Sciatic nerve (tissue), 2 donors: ENCODE data around the gene ANXA2. TPM values are rescaled to one million over a fixed set of nuclear protein-coding genes. Genes with fewer than 3 reads are reported as not detected.

Source experiments
- ATAC-seq: fragments of 200-7000 bp; cut with Tn5 transposase; one replicate; pipeline ENCODE4 v1.9.1; 2020; ENCODE audit warnings: mild to moderate bottlenecking, moderate library complexity
- DNase-seq: peaks from one replicate; pipeline ENCODE4 v3.0.0-alpha.2; 2020; ENCODE audit warnings: low spot score
- intact Hi-C: fragments of 100-400 bp; cut with DNase I; formaldehyde crosslinking; loops from one replicate; pipeline ENCODE4 v1.14.2; 2022
- total RNA-seq: library from RNA; stranded (reverse); fragmentation: NEBNext Ultra II Directional; extraction: Animal tissue kit (Norgen Biotek cat#: 25700); gene quantifications from one replicate; pipeline ENCODE4 v1.2.1, GENCODE V29; 2021
- donor health status: DM: no; HTN: no; CAD: no.
- donor health status: DM: no; HTN: no; CAD: no.

Gene ANXA2
- total RNA-seq, 1 donor from 2014 or later = 904 TPM

DNA sequence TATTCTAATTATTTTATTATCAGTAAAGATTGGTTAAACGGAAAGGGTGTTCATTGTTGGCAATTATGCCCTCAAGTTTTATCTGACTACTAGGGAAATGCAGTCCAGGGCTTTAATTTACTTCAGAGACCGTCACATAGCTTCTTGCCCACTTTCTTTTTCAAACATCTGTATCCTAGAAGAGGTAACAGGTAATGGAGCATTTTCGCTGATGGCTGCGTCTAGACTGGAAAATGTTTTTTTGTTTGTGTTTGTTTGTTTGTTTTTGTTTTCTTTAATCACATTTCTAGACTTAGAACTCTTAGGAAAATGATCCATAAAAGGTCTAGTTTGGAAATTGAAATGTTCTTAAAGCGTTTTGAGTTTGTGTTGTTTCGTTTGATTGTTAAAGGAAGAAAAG is 71.4 kb downstream of the ANXA2 start:
- intact Hi-C loops = no loop called here
- no peak for ATAC-seq
- no peak for DNase-seq

DNA sequence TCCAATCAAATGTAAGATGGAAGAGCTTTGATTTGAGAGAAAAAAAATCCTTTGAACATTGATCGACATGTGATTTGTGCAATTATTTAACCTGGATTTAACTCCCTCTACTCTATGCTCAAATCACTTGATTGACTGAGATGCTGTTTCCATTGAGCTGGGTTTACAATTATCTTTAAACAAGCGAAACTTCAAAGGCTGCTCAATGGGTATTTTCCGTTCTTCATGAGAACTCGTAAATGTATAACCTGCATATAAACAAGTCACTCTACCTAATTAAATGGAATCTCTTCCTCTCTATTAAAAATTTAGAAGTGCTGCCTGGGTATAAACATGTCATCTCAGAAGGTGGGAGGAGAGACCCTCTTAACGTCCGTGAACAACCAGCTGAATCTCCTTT is 71.9 kb downstream of the ANXA2 start:
- ATAC-seq = no peak
- no peak for DNase-seq
- intact Hi-C loops = no loop called here

DNA sequence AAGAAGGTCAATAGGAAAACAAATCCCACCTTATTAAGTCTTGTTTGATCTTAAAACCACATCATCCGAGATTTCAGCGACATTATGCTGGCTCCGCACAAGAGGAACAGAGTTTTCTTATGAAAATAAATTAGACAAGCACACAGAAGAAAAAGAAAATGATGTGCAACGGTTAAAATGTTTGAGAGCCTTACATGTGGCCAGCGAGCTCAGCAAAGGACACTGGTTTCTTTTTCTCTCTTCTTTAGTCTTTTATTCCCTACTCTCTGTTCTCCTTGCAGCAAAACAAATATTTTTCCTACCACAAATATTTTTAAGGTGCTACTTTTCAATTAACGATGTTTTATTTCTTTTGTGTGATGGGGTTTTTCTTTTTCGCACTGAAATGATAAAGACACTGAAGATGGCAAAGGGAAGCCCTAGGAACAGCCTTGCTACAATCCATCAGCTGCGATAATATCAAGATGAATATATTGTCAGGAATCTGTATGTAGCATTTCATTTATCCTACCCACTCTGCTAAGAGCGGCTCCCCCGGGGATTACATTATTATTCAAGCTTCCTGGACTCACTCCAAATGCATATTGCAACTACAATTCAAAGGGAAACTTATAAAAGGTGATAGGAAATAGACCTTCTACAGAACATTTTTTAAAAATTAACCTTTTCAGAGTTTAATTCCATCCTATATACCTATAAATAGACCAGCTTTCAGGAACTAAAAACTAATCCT is 72.9 kb downstream of the ANXA2 start:
- intact Hi-C loops = no loop called here
- ATAC-seq = no peak
- no peak for DNase-seq

DNA sequence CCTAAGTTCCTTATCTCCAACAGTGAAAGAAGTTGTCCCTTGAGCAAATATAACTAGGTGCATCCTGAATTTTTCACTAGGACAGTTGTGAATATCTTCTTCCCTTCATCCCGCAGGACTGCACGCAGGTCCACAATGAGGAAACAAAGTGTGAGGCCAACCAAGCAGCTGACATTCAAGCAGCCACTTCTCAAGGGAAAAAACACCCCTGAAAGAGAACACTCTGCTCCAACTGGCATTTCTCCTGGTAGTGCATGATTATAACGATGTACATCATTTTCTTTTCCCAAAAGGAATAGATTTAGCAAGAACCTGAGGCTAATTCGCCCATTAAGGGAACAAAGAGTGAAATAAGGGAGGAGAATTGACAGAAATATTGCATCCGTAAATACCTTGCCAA is 74.5 kb downstream of the ANXA2 start:
- ATAC-seq (no peak), DNase-seq (no peak)
- intact Hi-C loops = no loop called here

DNA sequence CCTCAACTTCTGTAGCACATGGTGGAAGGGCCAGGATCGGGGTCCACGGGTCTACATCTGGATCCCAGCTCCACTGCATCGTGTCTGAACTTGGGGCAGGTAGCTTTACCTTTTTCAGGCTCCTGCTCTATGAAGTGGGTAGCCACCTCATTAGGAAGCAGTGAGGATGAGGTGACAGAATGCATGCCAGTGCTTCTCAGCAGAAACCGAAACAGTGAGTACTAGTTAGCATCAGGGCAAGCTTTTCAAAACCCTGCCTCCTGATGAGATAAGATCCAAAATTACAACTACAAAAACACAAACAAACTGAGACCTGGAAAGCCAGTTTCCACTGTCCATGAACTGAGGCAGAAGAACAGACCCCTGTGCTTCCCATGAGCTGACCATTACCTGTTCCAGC is 77.4 kb downstream of the ANXA2 start:
- no peak for DNase-seq
- no peak for ATAC-seq
- intact Hi-C loops = no loop called here

DNA sequence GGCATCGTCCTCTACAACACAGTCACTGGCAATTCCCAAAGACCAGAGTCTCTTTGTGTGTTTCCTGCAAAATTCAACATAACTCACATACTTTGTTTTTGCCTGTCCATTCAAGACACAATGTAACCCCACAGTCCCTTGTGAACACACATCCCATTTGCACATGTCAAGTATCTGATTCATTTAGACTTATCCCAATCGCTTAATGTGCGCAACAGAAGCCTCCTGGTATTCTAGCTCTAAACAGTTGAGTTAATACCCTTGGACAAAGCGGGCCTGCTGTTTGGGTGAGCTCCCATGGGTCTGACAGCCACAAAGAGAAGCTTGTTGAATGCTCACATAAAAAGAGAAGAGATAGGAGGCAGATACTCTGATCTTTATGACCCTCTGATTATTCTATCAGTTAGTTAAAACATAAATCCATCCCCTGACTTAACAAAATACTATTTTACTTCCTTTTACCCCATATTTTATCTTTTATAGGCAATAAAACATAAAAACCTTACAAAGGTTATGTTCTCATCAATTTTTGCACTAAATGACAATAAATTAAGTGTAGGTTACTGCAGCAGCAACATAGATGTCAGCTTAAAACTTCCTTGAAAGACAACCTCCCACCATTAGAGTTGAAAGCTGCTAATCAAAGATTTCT is 79.4 kb downstream of the ANXA2 start:
- no peak for DNase-seq
- ATAC-seq = no peak
- intact Hi-C loops = no loop called here

DNA sequence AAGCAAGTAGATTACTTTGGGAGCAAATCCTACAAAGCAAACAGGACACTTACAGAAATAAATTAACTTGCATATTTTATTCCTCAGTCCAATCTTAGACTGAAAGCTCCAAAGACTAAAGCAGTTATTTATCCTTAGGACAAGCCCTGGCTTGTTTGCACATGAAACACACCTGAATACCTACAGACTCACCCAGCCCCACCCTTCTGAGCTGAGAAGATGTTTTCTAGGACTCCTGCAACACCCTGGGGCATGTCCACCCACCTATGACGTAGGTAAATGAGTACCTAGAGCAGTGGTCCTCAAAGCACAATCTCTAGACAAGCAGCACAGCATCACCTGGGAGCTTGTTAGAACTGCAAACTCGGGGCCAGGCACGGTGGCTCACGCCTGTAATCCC is 80.8 kb downstream of the ANXA2 start:
- intact Hi-C loops = no loop called here
- DNase-seq = no peak
- no peak for ATAC-seq

DNA sequence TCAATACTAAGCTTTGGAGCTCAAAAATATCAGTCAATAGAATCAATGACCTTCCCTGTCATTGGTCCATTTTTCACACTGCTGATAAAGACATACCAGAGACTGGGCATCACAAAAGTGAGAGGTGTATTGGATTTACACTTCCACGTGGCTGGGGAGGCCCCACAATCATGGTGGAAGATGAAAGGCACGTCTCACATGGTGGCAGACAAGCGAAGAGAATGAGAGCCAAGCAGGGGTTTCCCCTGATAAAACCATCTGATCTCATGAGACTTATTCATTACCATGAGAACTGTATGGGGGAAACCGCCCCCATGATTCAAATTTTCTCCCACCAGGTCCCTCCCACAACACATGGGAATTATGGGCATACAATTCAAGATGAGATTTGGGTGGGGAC is 81.9 kb downstream of the ANXA2 start:
- intact Hi-C loops = no loop called here
- no peak for DNase-seq
- no peak for ATAC-seq

DNA sequence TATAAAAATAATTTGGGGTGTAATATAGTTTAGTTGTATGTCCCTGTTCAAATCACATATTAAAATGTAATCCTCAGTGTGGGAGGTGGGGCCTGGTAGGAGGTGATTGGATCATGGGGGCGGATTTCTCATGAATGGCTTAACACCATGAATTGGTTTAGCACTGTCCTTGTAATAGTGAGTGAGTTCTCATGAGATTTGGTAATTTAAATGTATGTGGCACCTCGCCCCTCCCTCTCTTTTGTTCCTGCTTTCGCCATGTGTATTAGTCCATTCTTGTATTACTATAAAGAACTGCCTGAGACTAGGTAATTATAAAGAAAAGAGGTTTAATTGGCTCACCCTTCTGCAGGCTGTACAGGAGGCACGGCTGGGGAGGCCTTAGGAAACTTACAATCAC is 83.9 kb downstream of the ANXA2 start:
- no peak for ATAC-seq
- no peak for DNase-seq
- intact Hi-C loops = no loop called here

DNA sequence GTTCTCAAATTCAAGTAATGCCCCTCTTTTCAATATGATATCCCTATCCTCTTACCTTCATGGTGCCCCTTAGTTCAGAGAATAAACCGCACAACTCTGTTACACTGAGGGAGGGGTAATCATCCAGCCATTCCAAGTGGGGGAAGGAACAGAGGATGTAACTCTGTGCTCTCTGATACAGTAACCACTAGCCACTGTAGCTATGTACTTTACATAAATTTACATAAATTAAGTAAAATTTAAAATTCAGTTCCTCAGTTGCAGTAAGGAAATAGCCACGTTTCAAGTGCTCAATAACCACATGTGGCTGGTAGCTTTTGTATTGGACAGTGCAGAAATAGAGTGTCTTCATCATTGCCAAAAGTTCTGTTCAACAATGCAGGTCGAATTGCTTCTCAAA is 90.8 kb downstream of the ANXA2 start:
- no peak for ATAC-seq
- DNase-seq = no peak
- intact Hi-C loops = no loop called here

DNA sequence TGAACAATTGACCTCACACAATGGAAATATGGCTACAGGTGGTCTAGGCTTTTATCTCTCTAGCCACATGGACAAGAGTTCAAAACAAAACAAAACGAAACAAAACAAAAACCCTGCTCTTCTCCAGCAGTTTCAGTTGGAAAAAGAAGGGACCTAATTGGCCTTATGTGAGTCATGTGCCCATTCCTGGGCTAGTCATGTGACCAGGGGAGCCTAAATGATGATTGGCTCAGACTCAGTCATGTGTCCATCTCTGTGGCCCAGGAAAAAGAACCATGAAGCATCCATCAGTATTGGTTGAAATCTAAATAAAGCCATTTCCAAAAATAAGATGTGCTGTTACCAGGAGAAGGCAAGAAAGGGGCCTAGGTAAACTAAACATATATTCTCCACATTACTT is 96.8 kb downstream of the ANXA2 start:
- no peak for DNase-seq
- intact Hi-C loops = no loop called here
- ATAC-seq = no peak

DNA sequence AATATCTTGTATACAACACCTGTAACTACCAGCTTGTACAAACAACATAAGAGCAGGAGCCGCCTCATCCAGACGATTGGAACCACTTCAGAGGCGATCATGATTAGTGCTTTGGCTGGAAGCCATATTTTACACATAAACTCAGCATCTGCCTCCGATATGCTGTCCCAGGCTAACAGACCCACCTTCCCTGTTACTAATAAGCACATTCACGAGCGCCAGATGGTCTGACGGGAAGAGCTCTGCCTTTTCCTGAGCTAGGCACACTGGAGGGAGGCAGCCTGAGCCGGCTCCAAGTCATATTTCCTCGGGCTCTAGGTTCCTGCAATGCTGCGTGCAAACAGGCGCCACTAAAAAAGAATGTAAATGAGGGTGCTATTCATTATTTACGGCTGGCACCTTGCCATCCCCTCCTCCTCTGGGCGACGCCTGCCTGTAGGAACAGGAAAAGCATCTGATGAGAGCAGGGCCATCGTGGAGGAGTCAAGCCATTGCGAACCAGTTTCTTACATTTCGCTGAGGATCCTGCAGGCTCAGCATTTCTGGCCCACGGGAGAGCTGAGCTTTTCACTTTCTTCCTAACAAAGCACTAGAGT is 98.2 kb downstream of the ANXA2 start:
- DNase-seq (no peak), ATAC-seq (no peak)
- intact Hi-C loops = no loop called here

Other genes with a start within 250 kb of the ANXA2 start
- gene ICE2, start 81.2 kb upstream of the ANXA2 start, total RNA-seq = 55.1 TPM